ENCODE data around the gene NGEF.
"Not testable (repeated sequence)": the region's sequence is repeated elsewhere in the genome, so short reads cannot be mapped to it uniquely, and the experiment has no call there.

NGEF gene

GRCh38 chr2:233013027-233013461 is at the start of gene NGEF:
TSS of gene NGEF (minus strand) at chr2:233013256. CDS start at chr2:232974890, 38,366 bp downstream.
- no peak for DNase-seq

DNA sequence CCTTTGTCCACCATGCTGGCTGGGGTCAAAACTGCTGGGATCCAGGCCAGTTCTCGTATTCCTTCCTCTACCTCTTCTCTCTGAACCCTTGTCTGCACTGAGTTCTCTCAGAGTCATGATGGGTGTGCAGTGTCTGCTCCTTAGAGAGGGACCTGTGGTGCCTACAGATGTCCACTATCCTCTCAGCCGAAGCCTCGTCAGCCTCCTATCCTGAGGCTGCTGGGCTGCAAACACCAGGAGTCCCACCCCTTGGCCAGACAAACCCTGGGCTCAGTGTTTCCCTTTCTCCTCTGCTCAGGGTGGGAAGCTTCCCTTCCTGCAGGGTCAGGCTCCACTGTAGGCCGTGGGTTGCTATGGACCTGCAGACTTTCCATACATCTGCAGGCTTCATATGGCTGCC is 49.4 kb upstream of the NGEF start:
- no peak for DNase-seq

GRCh38 chr2:233061591-233062450 is 48.8 kb upstream of the NGEF start:
- DNase-seq, result peak; percentile 63

DNA sequence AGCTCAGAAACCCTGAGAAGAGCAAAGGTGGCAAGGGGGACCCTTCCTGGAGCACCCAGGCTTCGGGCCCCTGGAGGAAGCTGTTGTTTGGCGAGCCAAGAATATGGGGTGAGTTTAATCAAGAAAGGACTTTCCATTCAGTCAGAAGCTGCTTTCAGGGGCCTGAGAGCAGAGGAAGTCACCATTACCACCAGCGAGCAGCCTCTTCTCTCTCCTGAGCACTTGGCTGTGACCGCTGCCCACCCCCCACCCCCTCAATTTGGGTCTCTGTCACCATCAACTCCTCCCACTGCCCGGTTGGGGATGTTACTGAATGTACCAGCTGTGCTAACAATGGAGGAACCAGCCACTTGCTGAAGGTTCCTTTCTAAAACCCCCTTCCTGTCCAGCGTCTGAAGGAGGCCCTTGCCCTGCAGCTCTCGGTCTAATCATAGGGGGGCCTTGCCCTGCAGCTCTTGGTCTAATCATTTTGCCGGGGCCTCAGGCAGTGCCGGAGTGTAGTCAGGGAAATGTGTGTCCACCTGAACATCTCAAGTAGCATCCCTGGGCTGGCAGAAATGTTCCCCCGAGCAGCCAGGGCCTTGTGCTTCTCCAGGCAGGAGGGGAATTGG is 48.0 kb upstream of the NGEF start:
- DNase-seq, result no peak

DNA sequence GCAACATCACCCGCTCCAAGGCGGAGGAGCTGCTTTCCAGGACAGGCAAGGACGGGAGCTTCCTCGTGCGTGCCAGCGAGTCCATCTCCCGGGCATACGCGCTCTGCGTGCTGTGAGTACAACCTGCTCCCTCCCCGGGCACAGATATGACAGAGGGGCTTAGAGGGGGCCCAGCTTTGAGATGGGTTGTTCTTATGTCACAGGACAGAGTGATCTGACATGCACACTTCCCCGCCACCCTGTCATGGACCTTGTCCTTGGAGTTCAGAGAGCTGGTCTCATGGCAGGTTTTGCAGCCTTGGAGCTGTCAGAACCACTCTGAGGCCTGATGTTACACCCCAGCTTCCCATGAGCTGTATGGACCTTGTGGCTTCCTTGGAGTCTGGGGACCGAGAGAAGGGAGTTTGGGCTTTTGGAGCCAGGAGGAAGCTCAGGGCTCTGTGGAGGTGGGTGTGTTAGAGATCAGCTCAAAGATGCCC is 47.5 kb upstream of the NGEF start:
- no peak for DNase-seq

- peak; percentile 79 for DNase-seq
These were observed 46.9 kb upstream of the NGEF start, which contains the start of gene INPP5D for GRCh38 chr2:233059797-233060500. TSS of gene INPP5D (plus strand) at chr2:233060342. CDS start at chr2:233060479, 137 bp downstream.

- no peak for DNase-seq
These were observed 46.4 kb upstream of the NGEF start for GRCh38 chr2:233059547-233059796.

GRCh38 chr2:233058717-233059546 is 45.9 kb upstream of the NGEF start:
- DNase-seq, result no peak

GRCh38 chr2:233056961-233057605 is 44.0 kb upstream of the NGEF start:
- no peak for DNase-seq

GRCh38 chr2:233055362-233055761 is 42.3 kb upstream of the NGEF start:
- no peak for DNase-seq

DNA sequence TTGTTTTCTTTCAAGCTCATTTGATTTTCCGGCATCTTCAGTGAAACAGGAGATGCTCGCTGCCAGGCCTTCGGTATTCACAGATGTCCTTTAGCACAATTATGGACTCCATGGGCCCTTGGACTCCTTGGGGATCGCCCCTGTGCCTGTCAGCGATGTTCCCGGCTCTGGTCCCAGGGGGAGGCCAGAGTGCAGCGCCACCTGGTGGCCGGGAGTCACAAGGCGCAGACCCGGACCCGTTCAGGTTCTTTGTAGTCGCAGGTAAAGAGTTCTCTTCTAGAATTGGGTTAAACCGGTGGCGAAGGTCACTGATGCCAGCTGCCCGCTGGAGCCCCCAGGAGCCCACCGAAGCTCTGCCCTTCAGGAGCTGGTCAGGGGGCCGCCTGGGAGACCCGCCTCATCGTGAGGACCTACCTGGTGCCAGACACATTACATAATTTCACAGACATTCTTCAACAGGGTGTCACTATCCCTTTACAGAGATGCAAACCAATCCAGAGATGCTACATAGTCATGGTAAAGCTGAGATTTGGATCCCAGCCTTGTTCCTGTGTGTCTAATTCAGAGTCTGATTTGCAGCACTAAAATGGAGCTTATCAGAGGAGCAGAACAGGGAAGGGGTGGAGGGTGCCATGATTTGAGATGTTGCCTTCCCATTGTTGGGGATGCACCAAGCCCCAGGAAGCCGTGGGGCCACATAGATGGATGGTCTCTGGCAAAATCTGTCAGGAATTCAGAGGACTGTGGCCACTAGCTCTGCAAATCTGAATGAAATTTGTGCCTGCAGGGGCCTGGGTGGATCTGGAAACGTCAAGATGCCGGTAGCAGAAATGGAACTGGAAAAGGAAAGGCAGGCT is 41.1 kb upstream of the NGEF start:
- DNase-seq, result peak; percentile 85

- DNase-seq, result not testable (repeated sequence)
These were observed 39.5 kb upstream of the NGEF start for GRCh38 chr2:233052517-233052916.

DNA sequence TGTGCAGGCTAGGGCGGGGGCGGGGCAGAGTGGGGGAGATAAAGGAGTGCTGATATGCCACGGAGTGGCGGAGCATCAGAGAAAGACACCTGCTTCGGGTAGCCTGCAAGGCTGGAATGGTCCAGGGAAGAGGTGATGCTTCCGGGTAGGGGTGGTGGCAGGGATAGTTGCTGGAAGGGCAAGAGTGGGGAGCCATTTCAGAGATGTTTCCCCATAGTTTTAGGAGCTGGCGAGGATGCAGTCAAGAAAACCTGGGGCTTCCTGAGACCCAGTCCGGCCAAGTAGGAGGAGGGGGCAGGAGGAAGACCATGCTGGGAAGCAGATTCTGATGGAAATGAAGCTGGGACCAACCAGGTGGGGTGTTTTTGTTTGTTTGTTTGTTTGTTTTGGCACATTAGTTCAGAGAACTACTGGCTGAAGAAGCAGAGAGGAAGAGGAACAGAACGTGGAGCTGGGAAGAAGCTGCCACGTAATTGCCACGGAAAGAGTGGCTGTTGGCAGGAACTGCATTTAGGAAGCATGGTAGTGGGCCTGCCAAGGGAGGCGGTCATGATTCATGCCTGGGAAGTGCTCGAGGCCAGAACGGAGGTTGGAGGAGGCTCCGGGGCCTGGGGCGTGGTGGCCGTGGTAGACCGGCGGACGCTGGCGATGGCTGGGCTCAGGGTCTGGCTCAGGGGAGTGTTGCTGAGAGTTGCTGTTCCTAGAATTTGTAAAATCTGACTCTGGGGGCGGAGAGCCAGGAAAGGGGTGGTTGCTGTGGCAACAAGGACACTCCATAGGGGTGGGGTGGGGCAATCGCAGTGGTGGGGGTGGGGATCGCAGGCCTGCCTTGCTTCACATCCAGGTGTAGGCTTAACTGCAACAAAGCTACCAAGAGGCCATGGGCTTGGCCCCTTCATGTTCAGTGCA is 38.4 kb upstream of the NGEF start:
- DNase-seq, result no peak

GRCh38 chr2:233049194-233049761 is 36.2 kb upstream of the NGEF start:
- peak; percentile 32 for DNase-seq

GRCh38 chr2:233048569-233049193 is 35.6 kb upstream of the NGEF start:
- no peak for DNase-seq

DNA sequence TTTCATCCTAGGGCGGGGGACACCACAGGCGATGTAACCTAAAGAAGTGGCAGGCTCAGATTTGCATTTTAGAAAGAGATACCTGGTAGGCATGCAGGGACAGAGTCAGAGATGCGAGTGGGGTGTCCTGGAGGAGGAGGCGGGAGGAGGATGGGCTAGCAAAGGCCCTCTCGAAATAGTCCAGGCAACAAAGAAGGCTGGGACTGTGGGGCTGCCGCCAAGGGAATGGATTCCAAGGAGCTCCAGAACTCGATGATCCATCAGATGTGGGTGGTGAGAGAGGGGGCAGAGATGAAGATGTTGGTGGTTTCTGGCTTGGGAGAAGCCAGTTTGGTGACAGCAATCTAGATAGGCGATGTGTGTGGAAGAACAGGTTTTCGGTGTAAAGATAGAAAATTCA is 34.6 kb upstream of the NGEF start:
- DNase-seq, result no peak

GRCh38 chr2:233047206-233047605 is 34.1 kb upstream of the NGEF start:
- no peak for DNase-seq

- DNase-seq, result no peak
These were observed 32.0 kb upstream of the NGEF start for GRCh38 chr2:233044974-233045605.

DNA sequence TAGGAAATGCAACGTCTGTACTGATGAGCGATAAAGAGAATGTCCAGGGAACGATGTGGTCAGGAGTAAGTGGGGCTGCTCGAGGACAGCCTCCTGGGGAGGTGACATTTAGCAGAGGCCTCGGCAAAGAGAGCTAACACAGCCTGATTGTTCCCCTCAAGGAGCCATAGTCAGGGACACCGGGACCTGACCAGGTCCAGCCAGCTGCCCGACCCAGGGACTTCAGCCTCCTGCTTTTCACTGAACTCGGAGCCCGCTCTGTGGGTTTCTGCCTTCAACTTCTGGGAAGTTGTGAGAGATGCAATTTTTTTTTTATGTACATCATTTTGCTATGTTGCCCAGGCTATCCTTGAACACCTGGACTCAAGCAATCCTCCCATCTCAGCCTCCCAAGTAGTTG is 29.5 kb upstream of the NGEF start:
- no peak for DNase-seq

Measured in CD4-positive, alpha-beta T cell treated with Interleukin-17A for 4 hours (primary cell).